IMR-90 (cell line): Measurements from ENCODE around the gene RPTOR. TPM values are rescaled to one million over a fixed set of nuclear protein-coding genes. Genes with fewer than 3 reads are reported as not detected.
"Not testable (repeated sequence)": the region's sequence is repeated elsewhere in the genome, so short reads cannot be mapped to it uniquely, and the experiment has no call there.

Experiments
- ATAC-seq: fragments of 200-7000 bp; cut with Tn5 transposase; 2 replicates; pipeline ENCODE4 v1.9.1; 2020; ENCODE audit warnings: low read depth, mild to moderate bottlenecking, moderate library complexity
- BruUV-seq: library from RNA; stranded (reverse); fragments of 400-500 nt; replicated peaks from 2 replicates; lab custom pipeline; 2021; lab: Mats Ljungman, UMichigan
- CTCF ChIA-PET: fragments of 300-600 bp; formaldehyde crosslinking; extraction: SDS; loops from one replicate; lab custom pipeline; 2021; ENCODE audit warnings: antibody characterized with exemption; lab: Yijun Ruan, JAX
- POLR2A ChIA-PET: fragments of 300-600 bp; sonication (Branson Sonifier 250); formaldehyde crosslinking; loops from one replicate; lab custom pipeline; 2022; ENCODE audit warnings: antibody characterized with exemption; ENCODE audit not compliant: unreplicated experiment; lab: Charles Lee
- DNase-seq: peaks from one replicate; pipeline ENCODE4 v3.0.0; 2013
- H2AFZ ChIP-seq: replicated peaks from 2 replicates; pipeline ENCODE3; 2013; ENCODE audit warnings: low read length, mild to moderate bottlenecking; ENCODE audit not compliant: poor library complexity
- H2AK5ac ChIP-seq: 2 replicates; pipeline ENCODE4 v1.6.1; 2013; ENCODE audit warnings: low read depth, low read length, inconsistent platforms
- H2AK9ac ChIP-seq: replicated peaks from 2 replicates; pipeline ENCODE3; 2013; ENCODE audit warnings: mild to moderate bottlenecking, low read depth, low read length, moderate library complexity; ENCODE audit not compliant: poor library complexity
- H2BK120ac ChIP-seq: 2 replicates; pipeline ENCODE4 v1.6.1; 2013; ENCODE audit warnings: low read depth, low read length, inconsistent platforms
- H2BK15ac ChIP-seq: 3 replicates; pipeline ENCODE4 v1.6.1; 2013; ENCODE audit warnings: low read depth, low read length, inconsistent platforms
- H2BK20ac ChIP-seq: 2 replicates; pipeline ENCODE4 v1.6.1; 2013; ENCODE audit warnings: low read depth, mild to moderate bottlenecking, inconsistent platforms, low read length, moderate library complexity
- H2BK5ac ChIP-seq: 2 replicates; pipeline ENCODE4 v1.6.1; 2013; ENCODE audit warnings: mild to moderate bottlenecking, low read depth, low read length, inconsistent platforms; ENCODE audit not compliant: poor library complexity, severe bottlenecking
- H3K14ac ChIP-seq: replicated peaks from 2 replicates; pipeline ENCODE4 v1.6.1; 2013; ENCODE audit warnings: low read depth, low read length, inconsistent platforms
- H3K18ac ChIP-seq: 2 replicates; pipeline ENCODE4 v1.6.1; 2013; ENCODE audit warnings: low read depth, low read length, control low read depth
- H3K23ac ChIP-seq: 2 replicates; pipeline ENCODE4 v1.6.1; 2013; ENCODE audit warnings: low read depth, low read length, inconsistent platforms
- H3K27ac ChIP-seq: 2 replicates; pipeline ENCODE4 v1.5.1; 2013; ENCODE audit warnings: mild to moderate bottlenecking, control low read depth, low read length; ENCODE audit not compliant: insufficient read depth
- H3K27me3 ChIP-seq: 2 replicates; pipeline ENCODE4 v1.6.1; 2013; ENCODE audit warnings: low read length; ENCODE audit not compliant: control insufficient read depth, insufficient read depth
- H3K36me3 ChIP-seq: 2 replicates; pipeline ENCODE4 v1.6.1; 2013; ENCODE audit warnings: low read length, mixed read lengths; ENCODE audit not compliant: control insufficient read depth, insufficient read depth
- H3K4ac ChIP-seq: 2 replicates; pipeline ENCODE4 v1.6.1; 2013; ENCODE audit warnings: low read depth, low read length, inconsistent platforms
- H3K4me1 ChIP-seq: 2 replicates; pipeline ENCODE4 v1.6.1; 2013; ENCODE audit warnings: low read length, mixed read lengths; ENCODE audit not compliant: control insufficient read depth, insufficient read depth
- H3K4me2 ChIP-seq: 2 replicates; pipeline ENCODE4 v1.6.1; 2013; ENCODE audit warnings: low read depth, mild to moderate bottlenecking, control low read depth, low read length, moderate library complexity
- H3K4me3 ChIP-seq: 2 replicates; pipeline ENCODE4 v1.5.1; 2013; ENCODE audit warnings: low read depth, mild to moderate bottlenecking, control low read depth, low read length, moderate library complexity; ENCODE audit not compliant: insufficient read depth
- H3K56ac ChIP-seq: 2 replicates; pipeline ENCODE4 v1.6.1; 2013; ENCODE audit warnings: low read length, inconsistent platforms; ENCODE audit not compliant: insufficient read depth; ENCODE audit errors: extremely low read depth
- H3K79me1 ChIP-seq, 2 experiments: 2 replicates each; pipeline ENCODE4 v1.6.1; 2013; ENCODE audit warnings: low read length in 2 of 2, inconsistent platforms in 1 of 2, low read depth in 1 of 2
- H3K9ac ChIP-seq: 2 replicates; pipeline ENCODE4 v1.6.1; 2013; ENCODE audit warnings: low read depth, low read length, control low read depth
- H3K9me1 ChIP-seq: 2 replicates; pipeline ENCODE4 v1.6.1; 2013; ENCODE audit warnings: low read length, inconsistent platforms; ENCODE audit not compliant: insufficient read depth
- H3K9me3 ChIP-seq: 2 replicates; pipeline ENCODE4 v1.6.1; 2013; ENCODE audit warnings: low read length; ENCODE audit not compliant: control insufficient read depth, insufficient read depth
- H4K20me1 ChIP-seq: 2 replicates; pipeline ENCODE4 v1.6.1; 2013; ENCODE audit warnings: low read length, inconsistent platforms; ENCODE audit not compliant: insufficient read depth
- H4K5ac ChIP-seq: 2 replicates; pipeline ENCODE4 v1.6.1; 2013; ENCODE audit warnings: mild to moderate bottlenecking, low read depth, low read length, control low read depth
- H4K8ac ChIP-seq, 2 experiments: 2 replicates each; pipeline ENCODE4 v1.6.1; 2013; ENCODE audit warnings: low read depth in 2 of 2, low read length in 2 of 2, control low read depth in 1 of 2, inconsistent platforms in 1 of 2
- H4K91ac ChIP-seq: 2 replicates; pipeline ENCODE4 v1.6.1; 2013; ENCODE audit warnings: low read depth, low read length, inconsistent platforms; ENCODE audit not compliant: insufficient read depth
- WGBS, 2 experiments: methylation state at CpG; one replicate each; pipeline versions ENCODE4 v1.1.5 to v1.1.7; 2013; ENCODE audit warnings: missing lambda C conversion rate in 2 of 2; ENCODE audit not compliant: insufficient read length in 1 of 2; ENCODE audit errors: extremely low coverage in 2 of 2; 5-methylcytosine and 5-hydroxymethylcytosine counted together
- dilution Hi-C: fragments of 300-500 bp; cut with HindIII; formaldehyde crosslinking; loops from one replicate; pipeline ENCODE4 v1.14.3; 2018; ENCODE audit warnings: low sequenced_read_pairs; ENCODE audit not compliant: unreplicated experiment
- in situ Hi-C: fragments of 300-500 bp; cut with MboI; formaldehyde crosslinking; loops from 3 replicates; pipeline ENCODE4 v1.14.3; 2019; ENCODE audit warnings: low sequenced_read_pairs, inconsistent platforms, mixed read lengths
- intact Hi-C: fragments of 100-400 bp; cut with micrococcal nuclease; formaldehyde crosslinking; loops from 2 replicates; pipeline ENCODE4 v1.10.0; 2022
- polyA plus RNA-seq, 3 experiments: library from polyadenylated mRNA; depleted of rRNA; stranded (reverse); fragments of >200 nt; gene quantifications; 2 replicates each; pipeline ENCODE4 v1.2.3, GENCODE V29; 2012; ENCODE audit warnings: low replicate concordance in 1 of 3
- total RNA-seq: library from RNA; depleted of rRNA; stranded (reverse); fragments of >200 nt; gene quantifications from 2 replicates; pipeline ENCODE4 v1.2.3, GENCODE V29; 2012

The RPTOR gene
- total and polyA plus RNA-seq, 2 of the 4 experiments (the other 2 are of a cell fraction), result 10.8 to 14.7 TPM

- H4K8ac ChIP-seq, H2BK15ac ChIP-seq, H2BK5ac ChIP-seq, H2AK5ac ChIP-seq, H3K4me2 ChIP-seq, dilution Hi-C loops, H3K9me3 ChIP-seq, H4K20me1 ChIP-seq, H3K9ac ChIP-seq, H3K27me3 ChIP-seq, H3K18ac ChIP-seq, H3K23ac ChIP-seq, H3K27ac ChIP-seq, H2BK120ac ChIP-seq, DNase-seq, CTCF ChIA-PET, BruUV-seq, H4K91ac ChIP-seq, intact Hi-C loops, POLR2A ChIA-PET, H4K5ac ChIP-seq, H2AFZ ChIP-seq, H2AK9ac ChIP-seq, H2BK20ac ChIP-seq, H3K14ac ChIP-seq, H3K4ac ChIP-seq, ATAC-seq, H3K4me3 ChIP-seq, H3K56ac ChIP-seq: not testable (repeated sequence)
- WGBS, 2 experiments, result 93% methylated on average over 8 of the region's 29 CpGs; no CpG with 5 or more reads in 1 of the 2 experiments
- peaks cover 16% of the 10 kb centered on the region for H3K4me1 ChIP-seq
- peaks cover 18% of the 10 kb centered on the region for H3K36me3 ChIP-seq
- peaks cover 21% of the 10 kb centered on the region for H3K9me1 ChIP-seq
- in situ Hi-C loops, result loop anchor here (10.0 kb wide), 1 partner anchor 451 kb away; no protein-coding TSS in a partner anchor
- peaks cover 0 to 14% of the 10 kb centered on the region in 2 experiments; a peak in 1 of 4 replicates for H3K79me1 ChIP-seq
Observed at GRCh38 chr17:80875480-80875995, 330.9 kb downstream of the RPTOR start.

GRCh38 chr17:80876456-80876949, 331.9 kb downstream of the RPTOR start:
- H2BK120ac ChIP-seq, H2BK5ac ChIP-seq, H2AK5ac ChIP-seq, H4K20me1 ChIP-seq, H2AFZ ChIP-seq, intact Hi-C loops, H3K9me3 ChIP-seq, H3K27me3 ChIP-seq, H3K9ac ChIP-seq, DNase-seq, H2AK9ac ChIP-seq, H4K5ac ChIP-seq, dilution Hi-C loops, H4K8ac ChIP-seq, H3K18ac ChIP-seq, H3K27ac ChIP-seq, H4K91ac ChIP-seq, BruUV-seq, H3K4ac ChIP-seq, H3K4me3 ChIP-seq, ATAC-seq, H3K23ac ChIP-seq, CTCF ChIA-PET, H3K4me2 ChIP-seq, H2BK20ac ChIP-seq, H2BK15ac ChIP-seq, H3K56ac ChIP-seq, POLR2A ChIA-PET, H3K14ac ChIP-seq: not testable (repeated sequence)
- Histone ChIP-seq H3K79me1 (peaks cover 0 to 14% of the 10 kb centered on the region in 2 experiments; a peak in 1 of 4 replicates), H3K9me1 (peaks cover 21% of the 10 kb centered on the region), H3K4me1 (peaks cover 12% of the 10 kb centered on the region), H3K36me3 (peaks cover 21% of the 10 kb centered on the region)
- WGBS, 2 experiments, result 95% methylated on average over 14 of the region's 39 CpGs; no CpG with 5 or more reads in 1 of the 2 experiments
- in situ Hi-C loops, result loop anchor here (10.0 kb wide), 1 partner anchor 452 kb away; no protein-coding TSS in a partner anchor
